ENCODE results near the gene MS4A8. TPM values are rescaled to one million over a fixed set of nuclear protein-coding genes. Genes with fewer than 3 reads are reported as not detected.

MS4A8 gene
- total and polyA plus RNA-seq, 2 experiments from 2014 or later: 1.7 to 3.8 TPM

DNA sequence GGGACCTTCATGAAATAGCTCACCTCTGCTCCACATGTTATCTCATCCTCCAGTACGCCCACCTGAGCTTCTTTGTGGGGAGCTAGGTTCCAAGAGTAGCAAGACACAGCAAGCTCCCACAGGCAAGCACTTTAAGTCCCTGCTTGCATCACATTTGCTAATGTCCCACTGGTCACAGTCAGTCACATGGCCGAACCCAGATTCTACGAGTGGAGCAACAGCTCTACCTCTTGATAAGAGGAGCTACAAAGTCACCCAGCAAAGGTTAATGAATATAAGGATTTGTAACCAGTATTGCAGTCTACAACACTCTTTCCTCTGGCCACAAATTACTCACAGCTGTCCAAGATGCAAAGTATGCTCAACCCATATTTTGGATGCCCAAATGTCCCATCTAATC is 42.0 kb downstream of the MS4A8 start:
- DNase-seq (ENCODE audit: low spot score): no peak
- H3K79me2 ChIP-seq: no peaks in the 10 kb centered on the region
- no peak overlapping the region for H3K4me3 ChIP-seq
- H3K36me3 ChIP-seq (replicated peaks; ENCODE audit: insufficient read depth, low read depth): no peaks in the 10 kb centered on the region
- no peaks in the 10 kb centered on the region for H3K9me3 ChIP-seq (ENCODE audit: low read depth)
- H3K27ac ChIP-seq: no peak overlapping the region
- H4K20me1 ChIP-seq (ENCODE audit: insufficient read depth, poor library complexity, severe bottlenecking): no peaks in the 10 kb centered on the region
- WGBS (ENCODE audit: low lambda C conversion rate, missing lambda C conversion rate): 76% methylated on average over 3 of the region's 3 CpGs
- H3K9me2 ChIP-seq (replicated peaks; ENCODE audit: insufficient read depth): no peaks in the 10 kb centered on the region
- TF ChIP-seq EZH2 (IDR thresholded peaks at IDR 0.05; ENCODE audit: borderline replicate concordance) (no peak), CTCF (IDR thresholded peaks at IDR 0.05; ENCODE audit: poor library complexity) (no peak), EZH2phosphoT487 (IDR thresholded peaks at IDR 0.05; ENCODE audit: low read depth, severe bottlenecking, unreplicated experiment) (no peak)
- no peaks in the 10 kb centered on the region for H3K27me3 ChIP-seq
- H3K4me2 ChIP-seq: no peak overlapping the region
- H3K4me1 ChIP-seq (ENCODE audit: insufficient read depth): no peaks in the 10 kb centered on the region
- no peak overlapping the region for H2AFZ ChIP-seq

DNA sequence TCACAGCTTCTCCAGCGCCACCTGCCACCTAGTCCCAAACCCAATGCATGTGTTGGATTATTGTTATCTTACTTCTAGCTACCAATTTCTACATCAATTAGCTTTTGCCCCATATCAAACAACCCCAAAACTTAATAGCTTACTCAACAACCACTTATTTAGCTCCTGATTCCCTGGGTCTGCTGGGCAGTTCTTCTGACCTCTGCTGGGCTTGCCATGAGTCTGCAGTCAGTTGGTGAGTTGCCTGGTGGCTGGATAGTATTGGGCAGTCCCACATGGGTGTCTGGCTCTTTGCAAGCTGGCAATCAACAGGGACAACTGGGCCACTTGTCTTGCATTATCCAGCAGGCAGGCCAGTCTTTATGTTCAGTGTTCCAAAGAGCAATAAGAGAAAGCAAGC is 43.6 kb downstream of the MS4A8 start:
- DNase-seq (ENCODE audit: low spot score): no peak
- no peaks in the 10 kb centered on the region for H3K9me3 ChIP-seq (ENCODE audit: low read depth)
- H3K4me3 ChIP-seq: no peak overlapping the region
- no peaks in the 10 kb centered on the region for H3K4me1 ChIP-seq (ENCODE audit: insufficient read depth)
- H3K79me2 ChIP-seq: no peaks in the 10 kb centered on the region
- TF ChIP-seq EZH2 (IDR thresholded peaks at IDR 0.05; ENCODE audit: borderline replicate concordance) (no peak), EZH2phosphoT487 (IDR thresholded peaks at IDR 0.05; ENCODE audit: low read depth, severe bottlenecking, unreplicated experiment) (no peak)
- H2AFZ ChIP-seq: no peak overlapping the region
- H3K36me3 ChIP-seq (replicated peaks; ENCODE audit: insufficient read depth, low read depth): no peaks in the 10 kb centered on the region
- no peaks in the 10 kb centered on the region for H3K27me3 ChIP-seq
- no peaks in the 10 kb centered on the region for H3K9me2 ChIP-seq (replicated peaks; ENCODE audit: insufficient read depth)
- no peak overlapping the region for H3K27ac ChIP-seq
- 77% methylated on average over 1 of the region's 1 CpG for WGBS (ENCODE audit: low lambda C conversion rate, missing lambda C conversion rate)
- no peak overlapping the region for H3K4me2 ChIP-seq
- no peaks in the 10 kb centered on the region for H4K20me1 ChIP-seq (ENCODE audit: insufficient read depth, poor library complexity, severe bottlenecking)

GRCh38 chr11:60744114-60744513 is 44.7 kb downstream of the MS4A8 start:
- DNase-seq (ENCODE audit: low spot score): no peak
- no peak overlapping the region for H3K4me2 ChIP-seq
- no peaks in the 10 kb centered on the region for H3K9me3 ChIP-seq (ENCODE audit: low read depth)
- no peaks in the 10 kb centered on the region for H3K36me3 ChIP-seq (replicated peaks; ENCODE audit: insufficient read depth, low read depth)
- WGBS (ENCODE audit: low lambda C conversion rate, missing lambda C conversion rate): 84% methylated on average over 5 of the region's 5 CpGs
- H3K4me3 ChIP-seq: no peak overlapping the region
- H4K20me1 ChIP-seq (ENCODE audit: insufficient read depth, poor library complexity, severe bottlenecking): no peaks in the 10 kb centered on the region
- H3K27me3 ChIP-seq: no peaks in the 10 kb centered on the region
- H3K79me2 ChIP-seq: no peaks in the 10 kb centered on the region
- TF ChIP-seq EZH2phosphoT487 (IDR thresholded peaks at IDR 0.05; ENCODE audit: low read depth, severe bottlenecking, unreplicated experiment) (no peak), CTCF (IDR thresholded peaks at IDR 0.05; ENCODE audit: poor library complexity) (no peak), EZH2 (IDR thresholded peaks at IDR 0.05; ENCODE audit: borderline replicate concordance) (no peak)
- H3K9me2 ChIP-seq (replicated peaks; ENCODE audit: insufficient read depth): no peaks in the 10 kb centered on the region
- H3K27ac ChIP-seq: no peak overlapping the region
- H3K4me1 ChIP-seq (ENCODE audit: insufficient read depth): no peaks in the 10 kb centered on the region
- no peak overlapping the region for H2AFZ ChIP-seq

GRCh38 chr11:60747359-60747873 is 48.0 kb downstream of the MS4A8 start:
- Histone ChIP-seq H3K9me3 (ENCODE audit: low read depth) (no peaks in the 10 kb centered on the region), H3K27me3 (no peaks in the 10 kb centered on the region), H3K79me2 (no peaks in the 10 kb centered on the region), H3K4me3 (no peak overlapping the region), H4K20me1 (ENCODE audit: insufficient read depth, poor library complexity, severe bottlenecking) (no peaks in the 10 kb centered on the region), H3K27ac (no peak overlapping the region), H3K36me3 (replicated peaks; ENCODE audit: insufficient read depth, low read depth) (no peaks in the 10 kb centered on the region), H3K4me2 (no peak overlapping the region), H3K9me2 (replicated peaks; ENCODE audit: insufficient read depth) (no peaks in the 10 kb centered on the region), H2AFZ (no peak overlapping the region), H3K4me1 (ENCODE audit: insufficient read depth) (no peaks in the 10 kb centered on the region)
- DNase-seq (ENCODE audit: low spot score): no peak
- TF ChIP-seq EZH2 (IDR thresholded peaks at IDR 0.05; ENCODE audit: borderline replicate concordance) (no peak), EZH2phosphoT487 (IDR thresholded peaks at IDR 0.05; ENCODE audit: low read depth, severe bottlenecking, unreplicated experiment) (no peak), CTCF (IDR thresholded peaks at IDR 0.05; ENCODE audit: poor library complexity) (no peak)
- WGBS (ENCODE audit: low lambda C conversion rate, missing lambda C conversion rate): 91% methylated on average over 14 of the region's 14 CpGs
